Measurements from ENCODE around the gene PDGFA.

GRCh38 chr7:560966-561630, 41.5 kb upstream of the PDGFA start:
- TF ChIP-seq, protein P1, sequence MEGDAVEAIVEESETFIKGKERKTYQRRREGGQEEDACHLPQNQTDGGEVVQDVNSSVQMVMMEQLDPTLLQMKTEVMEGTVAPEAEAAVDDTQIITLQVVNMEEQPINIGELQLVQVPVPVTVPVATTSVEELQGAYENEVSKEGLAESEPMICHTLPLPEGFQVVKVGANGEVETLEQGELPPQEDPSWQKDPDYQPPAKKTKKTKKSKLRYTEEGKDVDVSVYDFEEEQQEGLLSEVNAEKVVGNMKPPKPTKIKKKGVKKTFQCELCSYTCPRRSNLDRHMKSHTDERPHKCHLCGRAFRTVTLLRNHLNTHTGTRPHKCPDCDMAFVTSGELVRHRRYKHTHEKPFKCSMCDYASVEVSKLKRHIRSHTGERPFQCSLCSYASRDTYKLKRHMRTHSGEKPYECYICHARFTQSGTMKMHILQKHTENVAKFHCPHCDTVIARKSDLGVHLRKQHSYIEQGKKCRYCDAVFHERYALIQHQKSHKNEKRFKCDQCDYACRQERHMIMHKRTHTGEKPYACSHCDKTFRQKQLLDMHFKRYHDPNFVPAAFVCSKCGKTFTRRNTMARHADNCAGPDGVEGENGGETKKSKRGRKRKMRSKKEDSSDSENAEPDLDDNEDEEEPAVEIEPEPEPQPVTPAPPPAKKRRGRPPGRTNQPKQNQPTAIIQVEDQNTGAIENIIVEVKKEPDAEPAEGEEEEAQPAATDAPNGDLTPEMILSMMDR (IDR thresholded peaks at IDR 0.05; ENCODE audit: low read depth, low read length, poor library complexity, severe bottlenecking), result no peak
- no peak for TF ChIP-seq EZH2phosphoT487 (IDR thresholded peaks at IDR 0.05; ENCODE audit: borderline replicate concordance, low read length)

All from DOHH2 (cell line).